GM21529 (cell line): ENCODE results near the gene HOMER2.
"Not testable (repeated sequence)": the region's sequence is repeated elsewhere in the genome, so short reads cannot be mapped to it uniquely, and the experiment has no call there.

Experiments
- ATAC-seq: cut with Tn5 transposase; IDR thresholded peaks from one replicate; pipeline ENCODE4 v1.9.1; 2021; ENCODE audit not compliant: unreplicated experiment

Gene HOMER2

GRCh38 chr15:82952158-82953081 lies at the start of gene HOMER2:
Gene HOMER2, minus strand, starts transcription at chr15:82952720. Its CDS starts 185 bp downstream, at chr15:82952535.
- no peak for ATAC-seq

GRCh38 chr15:83000672-83001031 lies 48.1 kb upstream of the HOMER2 start:
- not testable (repeated sequence) for ATAC-seq

GRCh38 chr15:82999905-83000671 lies 47.6 kb upstream of the HOMER2 start:
- peak; percentile 87 for ATAC-seq

- no peak for ATAC-seq
These were observed 46.9 kb upstream of the HOMER2 start for GRCh38 chr15:82999426-82999825.

- no peak for ATAC-seq
These were observed 43.4 kb upstream of the HOMER2 start for GRCh38 chr15:82995938-82996337.

GRCh38 chr15:82995076-82995475 lies 42.6 kb upstream of the HOMER2 start:
- no peak for ATAC-seq

- no peak for ATAC-seq
These were observed 40.6 kb upstream of the HOMER2 start for GRCh38 chr15:82993144-82993543.

- ATAC-seq: no peak
These were observed 40.0 kb upstream of the HOMER2 start for GRCh38 chr15:82992436-82992998.

GRCh38 chr15:82986442-82986780 lies 33.9 kb upstream of the HOMER2 start:
- peak; percentile 23 for ATAC-seq

- ATAC-seq: peak; percentile 97
These were observed 33.3 kb upstream of the HOMER2 start, which contains the start of gene RAMAC for GRCh38 chr15:82985688-82986441. Gene RAMAC, plus strand, starts transcription at chr15:82986210. Its CDS starts 2,809 bp downstream, at chr15:82989019.

- ATAC-seq: no peak
These were observed 28.5 kb upstream of the HOMER2 start for GRCh38 chr15:82980981-82981380.

- ATAC-seq: no peak
These were observed 27.2 kb upstream of the HOMER2 start for GRCh38 chr15:82979726-82980125.

GRCh38 chr15:82978438-82978837 lies 25.9 kb upstream of the HOMER2 start:
- ATAC-seq: no peak

- ATAC-seq: no peak
These were observed 24.6 kb upstream of the HOMER2 start for GRCh38 chr15:82977076-82977475.

- no peak for ATAC-seq
These were observed 20.5 kb upstream of the HOMER2 start for GRCh38 chr15:82972990-82973389.

- ATAC-seq: no peak
These were observed 18.9 kb upstream of the HOMER2 start for GRCh38 chr15:82971218-82971984.

GRCh38 chr15:82970696-82971095 lies 18.2 kb upstream of the HOMER2 start:
- no peak for ATAC-seq

GRCh38 chr15:82970078-82970686 lies 17.7 kb upstream of the HOMER2 start:
- ATAC-seq: no peak

GRCh38 chr15:82969353-82969752 lies 16.8 kb upstream of the HOMER2 start:
- ATAC-seq: no peak

- ATAC-seq: no peak
These were observed 15.5 kb upstream of the HOMER2 start for GRCh38 chr15:82968066-82968465.
